Measurements from ENCODE around the gene GPR68. TPM values are rescaled to one million over a fixed set of nuclear protein-coding genes. Genes with fewer than 3 reads are reported as not detected.

The GPR68 gene
- total RNA-seq, 1 donor from 2014 or later = 0.42 TPM

GRCh38 chr14:91279354-91279753 is 34.9 kb upstream of the GPR68 start:
- Mint-ChIP-seq H3K36me3 (ENCODE audit: low read depth) (peaks cover 2% of the 10 kb centered on the region), H3K27me3 (ENCODE audit: low read depth) (no peaks in the 10 kb centered on the region), H3K27ac (ENCODE audit: unreplicated experiment) (no peak overlapping the region), H3K4me3 (ENCODE audit: unreplicated experiment) (no peak overlapping the region), H3K4me1 (ENCODE audit: low read depth) (peaks cover 13% of the 10 kb centered on the region), H3K9me3 (ENCODE audit: low read depth) (peaks cover 4% of the 10 kb centered on the region)
- TF ChIP-seq CTCF (IDR thresholded peaks at IDR 0.05) = no peak
- no peak for DNase-seq (ENCODE audit: low spot score)

- H3K36me3 Mint-ChIP-seq (ENCODE audit: low read depth) = peaks cover 2% of the 10 kb centered on the region
- H3K4me3 Mint-ChIP-seq (ENCODE audit: unreplicated experiment) = no peak overlapping the region
- no peak for TF ChIP-seq CTCF (IDR thresholded peaks at IDR 0.05)
- H3K4me1 Mint-ChIP-seq (ENCODE audit: low read depth) = peaks cover 3% of the 10 kb centered on the region
- DNase-seq (ENCODE audit: low spot score) = no peak
- no peaks in the 10 kb centered on the region for H3K27me3 Mint-ChIP-seq (ENCODE audit: low read depth)
- H3K9me3 Mint-ChIP-seq (ENCODE audit: low read depth) = peaks cover 4% of the 10 kb centered on the region
- H3K27ac Mint-ChIP-seq (ENCODE audit: unreplicated experiment) = no peak overlapping the region
Measured at GRCh38 chr14:91278383-91278715, 33.8 kb upstream of the GPR68 start.

- Mint-ChIP-seq H3K27me3 (ENCODE audit: low read depth) (no peaks in the 10 kb centered on the region), H3K9me3 (ENCODE audit: low read depth) (peaks cover 4% of the 10 kb centered on the region), H3K4me1 (ENCODE audit: low read depth) (no peaks in the 10 kb centered on the region), H3K4me3 (ENCODE audit: unreplicated experiment) (no peak overlapping the region), H3K36me3 (ENCODE audit: low read depth) (no peaks in the 10 kb centered on the region), H3K27ac (ENCODE audit: unreplicated experiment) (no peak overlapping the region)
- DNase-seq (ENCODE audit: low spot score) = peak; percentile 58
- no peak for TF ChIP-seq CTCF (IDR thresholded peaks at IDR 0.05)
Measured at GRCh38 chr14:91277546-91278382, 33.3 kb upstream of the GPR68 start.

- Mint-ChIP-seq H3K36me3 (ENCODE audit: low read depth) (no peaks in the 10 kb centered on the region), H3K27ac (ENCODE audit: unreplicated experiment) (no peak overlapping the region), H3K27me3 (ENCODE audit: low read depth) (no peaks in the 10 kb centered on the region), H3K4me3 (ENCODE audit: unreplicated experiment) (no peak overlapping the region), H3K4me1 (ENCODE audit: low read depth) (peaks cover 4% of the 10 kb centered on the region), H3K9me3 (ENCODE audit: low read depth) (no peaks in the 10 kb centered on the region)
- no peak for DNase-seq (ENCODE audit: low spot score)
- no peak for TF ChIP-seq CTCF (IDR thresholded peaks at IDR 0.05)
Measured at GRCh38 chr14:91274796-91275195, 30.3 kb upstream of the GPR68 start.

GRCh38 chr14:91273885-91274273 is 29.4 kb upstream of the GPR68 start:
- Mint-ChIP-seq H3K27ac (ENCODE audit: unreplicated experiment) (no peak overlapping the region), H3K9me3 (ENCODE audit: low read depth) (no peaks in the 10 kb centered on the region), H3K36me3 (ENCODE audit: low read depth) (no peaks in the 10 kb centered on the region), H3K4me1 (ENCODE audit: low read depth) (peaks cover 13% of the 10 kb centered on the region), H3K4me3 (ENCODE audit: unreplicated experiment) (no peak overlapping the region), H3K27me3 (ENCODE audit: low read depth) (peaks cover 3% of the 10 kb centered on the region)
- DNase-seq (ENCODE audit: low spot score) = no peak
- TF ChIP-seq CTCF (IDR thresholded peaks at IDR 0.05) = no peak

All from chondrocyte (in vitro differentiated cells).